GM12878 (cell line): Measurements from ENCODE around the gene UQCRFS1. TPM values are rescaled to one million over a fixed set of nuclear protein-coding genes. Genes with fewer than 3 reads are reported as not detected.

Experiments
- ATAC-seq: fragments of 200-7000 bp; cut with Tn5 transposase; 3 replicates; pipeline ENCODE4 v1.9.1; 2020; ENCODE audit warnings: mild to moderate bottlenecking, moderate library complexity
- BruUV-seq: library from RNA; stranded (reverse); fragments of 400-500 nt; replicated peaks from 2 replicates; lab custom pipeline; 2021; lab: Mats Ljungman, UMichigan
- CTCF ChIA-PET: fragments of 300-600 bp; sonication (Branson Sonifier 250); formaldehyde crosslinking; extraction: SDS; loops from one replicate; lab custom pipeline; 2021; ENCODE audit warnings: inconsistent platforms; lab: Yijun Ruan, JAX
- POLR2A ChIA-PET: fragments of 350-600 bp; formaldehyde crosslinking; extraction: SDS; loops from one replicate; lab custom pipeline; 2021; ENCODE audit warnings: inconsistent platforms; lab: Charles Lee
- RAD21 ChIA-PET: fragments of 300-600 bp; sonication (Branson Sonifier 250); formaldehyde crosslinking; loops from one replicate; lab custom pipeline; 2023; ENCODE audit warnings: antibody characterized with exemption; ENCODE audit not compliant: unreplicated experiment; lab: Charles Lee
- SMC1A ChIA-PET: fragments of 300-600 bp; sonication (Branson Sonifier 250); formaldehyde crosslinking; loops from one replicate; lab custom pipeline; 2023; ENCODE audit not compliant: unreplicated experiment, uncharacterized antibody; lab: Charles Lee
- DNase-seq: peaks from one replicate; pipeline ENCODE4 v3.0.0-alpha.2; 2011; ENCODE audit warnings: low read depth, low spot score
- FAIRE-seq: peaks from 3 replicates; lab custom pipeline; 2011; peaks lifted over from hg19 to GRCh38; lab: Jason Lieb, UNC
- H2AFZ ChIP-seq: 2 replicates; pipeline ENCODE4 v1.6.0; 2011; ENCODE audit warnings: low read depth, low read length, control low read depth; ENCODE audit not compliant: control insufficient read depth
- H3K27ac ChIP-seq: 2 replicates; pipeline ENCODE4 v1.5.1; 2011; ENCODE audit warnings: control low read depth; ENCODE audit not compliant: control insufficient read depth, insufficient read depth
- H3K27me3 ChIP-seq, 2 experiments: replicated peaks in 1 of 2; 2 replicates each; pipeline versions ENCODE4 v1.6.0 to v1.6.1; 2011; ENCODE audit warnings: low read length in 1 of 2; ENCODE audit not compliant: control insufficient read depth in 2 of 2, insufficient read depth in 2 of 2
- H3K36me3 ChIP-seq, 2 experiments: 2 replicates each; pipeline ENCODE4 v1.5.1; 2011; ENCODE audit warnings: low read length in 1 of 2; ENCODE audit not compliant: control insufficient read depth in 2 of 2, insufficient read depth in 2 of 2
- H3K4me1 ChIP-seq: 2 replicates; pipeline ENCODE4 v1.6.1; 2011; ENCODE audit warnings: mild to moderate bottlenecking, low read length, moderate library complexity, mixed read lengths; ENCODE audit not compliant: control insufficient read depth, insufficient read depth
- H3K4me2 ChIP-seq: 2 replicates; pipeline ENCODE4 v1.6.0; 2011; ENCODE audit warnings: control low read depth; ENCODE audit not compliant: control insufficient read depth, insufficient read depth
- H3K4me3 ChIP-seq: fragments of 200-600 bp; sonication (generic); 2 replicates; pipeline ENCODE4 v1.5.1; 2016
- H3K79me2 ChIP-seq: 2 replicates; pipeline ENCODE4 v1.6.0; 2011; ENCODE audit warnings: low read length; ENCODE audit not compliant: control insufficient read depth, insufficient read depth
- H3K9ac ChIP-seq: 2 replicates; pipeline ENCODE4 v1.8.0; 2011; ENCODE audit warnings: low read length, control low read depth, mixed read lengths; ENCODE audit not compliant: control insufficient read depth, insufficient read depth
- H3K9me3 ChIP-seq: replicated peaks from 3 replicates; pipeline ENCODE4 v1.5.1; 2011; ENCODE audit warnings: mild to moderate bottlenecking, low read length; ENCODE audit not compliant: control insufficient read depth, insufficient read depth
- H4K20me1 ChIP-seq: 2 replicates; pipeline ENCODE4 v1.6.0; 2011; ENCODE audit not compliant: control insufficient read depth, insufficient read depth
- BACH1 ChIP-seq: fragments of 450-650 bp; IDR thresholded peaks from 2 replicates; pipeline ENCODE4 v1.6.1; 2017; ENCODE audit warnings: mild to moderate bottlenecking, borderline replicate concordance
- BCL11A ChIP-seq: IDR thresholded peaks from 2 replicates; pipeline ENCODE4 v1.6.1; 2011; ENCODE audit warnings: low read depth, low read length
- BCLAF1 ChIP-seq: fragments of 450-650 bp; IDR thresholded peaks from 2 replicates; pipeline ENCODE4 v1.6.1; 2017; ENCODE audit warnings: antibody characterized with exemption, mild to moderate bottlenecking, moderate library complexity
- CHD2 ChIP-seq: IDR thresholded peaks from 2 replicates; pipeline ENCODE4 v1.6.1; 2011; ENCODE audit warnings: low read depth, low read length, improper control_type of control experiment, borderline replicate concordance
- JUNB ChIP-seq: IDR thresholded peaks from 2 replicates; pipeline ENCODE4 v1.6.1; 2016; ENCODE audit warnings: antibody characterized with exemption, mild to moderate bottlenecking
- MTA3 ChIP-seq: IDR thresholded peaks from 2 replicates; pipeline ENCODE4 v1.6.1; 2012; ENCODE audit warnings: low read length, inconsistent platforms, borderline replicate concordance
- REST ChIP-seq: IDR thresholded peaks from 2 replicates; pipeline ENCODE4 v1.6.1; 2012; ENCODE audit warnings: mild to moderate bottlenecking, low read depth, low read length
- SREBF2 ChIP-seq: IDR thresholded peaks from 2 replicates; pipeline ENCODE4 v1.6.1; 2012; ENCODE audit warnings: mild to moderate bottlenecking, low read length
- SRF ChIP-seq, 2 experiments: IDR thresholded peaks; 2 replicates each; pipeline ENCODE4 v1.6.1; 2011; ENCODE audit warnings: low read depth in 2 of 2, low read length in 2 of 2, mild to moderate bottlenecking in 1 of 2, moderate library complexity in 1 of 2
- SUZ12 ChIP-seq: fragments of 200-600 bp; sonication (generic); IDR thresholded peaks from one replicate; pipeline ENCODE4 v1.6.1; 2018; ENCODE audit warnings: antibody characterized with exemption, mild to moderate bottlenecking; ENCODE audit not compliant: unreplicated experiment
- TCF12 ChIP-seq: IDR thresholded peaks from 2 replicates; pipeline ENCODE4 v1.6.1; 2011; ENCODE audit warnings: low read depth, mild to moderate bottlenecking, low read length
- TCF3 ChIP-seq: IDR thresholded peaks from 2 replicates; pipeline ENCODE4 v1.6.1; 2012; ENCODE audit warnings: low read depth, mild to moderate bottlenecking, low read length, borderline replicate concordance; ENCODE audit not compliant: insufficient read depth
- ZNF24 ChIP-seq: fragments of 450-650 bp; IDR thresholded peaks from 2 replicates; pipeline ENCODE4 v1.6.1; 2017; ENCODE audit warnings: antibody characterized with exemption, mild to moderate bottlenecking
- WGBS: methylation state at CpG from one replicate; pipeline ENCODE4 v1.1.6; 2016; ENCODE audit warnings: low lambda C conversion rate; ENCODE audit not compliant: insufficient replicate concordance, insufficient coverage; ENCODE audit errors: missing lambda C conversion rate; 5-methylcytosine and 5-hydroxymethylcytosine counted together
- in situ Hi-C: fragments of 300-500 bp; cut with MboI; formaldehyde crosslinking; loops from 9 replicates; pipeline ENCODE4 v1.14.3; 2018; ENCODE audit warnings: mixed read lengths
- intact Hi-C: fragments of 100-400 bp; cut with micrococcal nuclease; formaldehyde crosslinking; loops from one replicate; pipeline ENCODE4 v1.14.2; 2022; ENCODE audit not compliant: unreplicated experiment
- polyA plus RNA-seq, 11 experiments: library from polyadenylated mRNA; depleted of rRNA in 4 of 11; unstranded in 6 of 11; stranded (reverse) in 5 of 11; fragments of >200 nt; fragmentation: Nextera tagmentation in 4 of 11; fragmentation: Illumina TruSeq in 1 of 11; extraction: Ambion mirVana in 4 of 11; extraction: Trizol in 1 of 11; gene quantifications; 1 replicate in 1 of 11; 2 replicates in 10 of 11; pipeline versions ENCODE4 v1.2.1 to v1.2.3, GENCODE V29; 2011 to 2016; ENCODE audit warnings: inconsistent platforms in 2 of 11, missing spikeins in 2 of 11, low read depth in 1 of 11
- total RNA-seq, 4 experiments: library from RNA; depleted of rRNA in 3 of 4; stranded (reverse); fragments of >200 nt in 3 of 4; fragmentation: Illumina TruSeq in 1 of 4; extraction: Trizol in 1 of 4; gene quantifications; 2 replicates each; pipeline versions ENCODE4 v1.2.1 to v1.2.3, GENCODE V29; 2013 to 2021

UQCRFS1 gene
- total and polyA plus RNA-seq, 10 of the 15 experiments (the other 5 are each of a cell fraction or from before 2014, with no cell fraction given), result 9.3 to 125 (median 67.9) TPM

DNA sequence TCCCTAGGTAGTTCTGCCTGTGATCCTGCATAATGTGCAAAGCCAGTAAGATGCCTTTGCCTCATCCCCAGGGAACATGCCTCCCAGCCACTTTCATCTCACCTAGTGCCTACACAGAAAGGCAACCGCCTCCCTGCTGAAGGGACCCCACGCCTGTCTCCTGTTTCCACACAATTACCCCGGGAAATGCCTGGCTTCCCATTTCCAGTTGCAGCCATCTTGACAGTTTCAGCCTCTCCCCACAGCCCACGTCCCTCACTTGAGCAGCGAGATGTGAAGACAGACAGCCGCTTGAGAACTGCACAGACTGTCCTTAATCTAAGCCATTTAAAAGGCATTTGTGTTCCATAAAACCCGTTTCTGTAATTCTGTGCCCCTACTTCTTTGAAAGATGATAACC, 4.7 kb upstream of the UQCRFS1 start:
- no peak for ATAC-seq
- Histone ChIP-seq H3K4me2 (no peak overlapping the region), H3K27me3 (no peaks in the 10 kb centered on the region), H3K79me2 (peaks cover 1% of the 10 kb centered on the region), H3K36me3 (no peaks in the 10 kb centered on the region), H3K9me3 (no peaks in the 10 kb centered on the region), H3K9ac (no peak overlapping the region), H2AFZ (no peak overlapping the region), H3K4me1 (no peaks in the 10 kb centered on the region), H3K4me3 (no peak overlapping the region), H4K20me1 (no peaks in the 10 kb centered on the region), H3K27ac (no peak overlapping the region)
- no TSS peak for BruUV-seq
- intact Hi-C loops, result loop anchor here (10.0 kb wide), 1 partner anchor 1423 kb away; no protein-coding TSS in a partner anchor
- TF ChIP-seq TCF12, result no peak
- TF ChIP-seq BCLAF1, result no peak
- no peak for TF ChIP-seq SREBF2
- no peak for TF ChIP-seq SUZ12
- no peak for TF ChIP-seq SRF (IDR thresholded peaks at IDR 0.05; ENCODE audit: low read depth in 2 of 2, low read length in 2 of 2)
- no peak for TF ChIP-seq BCL11A
- TF ChIP-seq BACH1, result no peak
- no peak for TF ChIP-seq REST
- no peak for TF ChIP-seq ZNF24
- no peak for TF ChIP-seq MTA3
- TF ChIP-seq JUNB, result no peak
- no peak for TF ChIP-seq CHD2
- no peak for TF ChIP-seq TCF3
- ChIA-PET POLR2A (no interaction called here), RAD21 (no interaction called here), CTCF (interaction anchor here (0.6 kb wide), 1 partner anchor 30 kb away, joined by 3 read pairs; no protein-coding TSS in a partner anchor), SMC1A (interaction anchor here (0.6 kb wide), 1 partner anchor 16 kb away, joined by 4 read pairs; no protein-coding TSS in a partner anchor)
- in situ Hi-C loops, result loop anchor here (25.0 kb wide), 2 partner anchors 495 to 1430 kb away; partner anchors contain the start of gene C19orf12
- no peak for DNase-seq
- FAIRE-seq, result no peak
- WGBS, result 40% methylated on average over 7 of the region's 7 CpGs
